ENCODE measurements around the gene SYPL2. TPM values are rescaled to one million over a fixed set of nuclear protein-coding genes. Genes with fewer than 3 reads are reported as not detected.

SYPL2 gene
- total RNA-seq: not detected

GRCh38 chr1:109466452-109467300, at the start of gene SYPL2:
TSS of gene SYPL2 (plus strand) at chr1:109466546. CDS start at chr1:109466844, 298 bp downstream.
- ATAC-seq: peak; percentile 69
- Mint-ChIP-seq H3K27ac (no peak within 1 kb of the TSS), H3K4me3 (peak within 1 kb of the TSS; percentile 56), H3K4me1 (ENCODE audit: low read depth) (peaks cover 5% of the 10 kb centered on the region), H3K27me3 (ENCODE audit: low read depth) (peaks cover 67% of the 10 kb centered on the region), H3K36me3 (ENCODE audit: low read depth) (no peaks in the 10 kb centered on the region), H3K9me3 (ENCODE audit: insufficient read depth) (no peaks in the 10 kb centered on the region)
- CTCF ChIA-PET: no interaction called here
- peak; percentile 24 for DNase-seq
- POLR2A ChIA-PET: no interaction called here

- ATAC-seq (no peak), DNase-seq (no peak)
- H3K9me3 Mint-ChIP-seq (ENCODE audit: insufficient read depth): no peaks in the 10 kb centered on the region
- H3K4me1 Mint-ChIP-seq (ENCODE audit: low read depth): peaks cover 38% of the 10 kb centered on the region
- no peaks in the 10 kb centered on the region for H3K27me3 Mint-ChIP-seq (ENCODE audit: low read depth)
- ChIA-PET CTCF (interaction anchor here (1.5 to 5.9 kb wide), 3 partner anchors 69 to 108 kb away, joined by 3 to 57 read pairs (median 4); partner anchors contain the start of gene CYB561D1), POLR2A (no interaction called here)
- peak overlapping the region; percentile 5 for H3K27ac Mint-ChIP-seq
- peaks cover 44% of the 10 kb centered on the region for H3K36me3 Mint-ChIP-seq (ENCODE audit: low read depth)
- peak overlapping the region; percentile 95 for H3K4me3 Mint-ChIP-seq
Observed at GRCh38 chr1:109423498-109423897, 42.8 kb upstream of the SYPL2 start.

GRCh38 chr1:109425391-109426280, 40.7 kb upstream of the SYPL2 start:
- Mint-ChIP-seq H3K4me1 (ENCODE audit: low read depth) (peaks cover 37% of the 10 kb centered on the region), H3K36me3 (ENCODE audit: low read depth) (peaks cover 31% of the 10 kb centered on the region), H3K27me3 (ENCODE audit: low read depth) (no peaks in the 10 kb centered on the region), H3K9me3 (ENCODE audit: insufficient read depth) (no peaks in the 10 kb centered on the region), H3K27ac (peak overlapping the region; percentile 97), H3K4me3 (peak overlapping the region; percentile 95)
- peak; percentile 75 for DNase-seq
- CTCF ChIA-PET: interaction anchor here (0.6 to 5.9 kb wide), 15 partner anchors 13 to 664 kb away, joined by 3 to 57 read pairs (median 4); partner anchors contain the start of genes ATXN7L2, CYB561D1 and SORT1
- POLR2A ChIA-PET: interaction anchor here (0.6 to 2.6 kb wide), 20 partner anchors 10 to 914 kb away, joined by 3 to 27 read pairs (median 4); partner anchors contain the start of genes AHCYL1, ATXN7L2, CYB561D1 and GNAI3
- peak; percentile 40 for ATAC-seq

GRCh38 chr1:109426281-109427170, 39.8 kb upstream of the SYPL2 start, which contains the start of gene PSMA5:
TSS of gene PSMA5 (minus strand) at chr1:109426448. CDS start at chr1:109426330, 118 bp downstream.
- ATAC-seq: peak; percentile 94

GRCh38 chr1:109427171-109427467, 39.2 kb upstream of the SYPL2 start:
- Mint-ChIP-seq H3K9me3 (ENCODE audit: insufficient read depth) (no peaks in the 10 kb centered on the region), H3K4me3 (peak overlapping the region; percentile 95), H3K4me1 (ENCODE audit: low read depth) (peaks cover 35% of the 10 kb centered on the region), H3K27ac (peak overlapping the region; percentile 97), H3K27me3 (ENCODE audit: low read depth) (no peaks in the 10 kb centered on the region), H3K36me3 (ENCODE audit: low read depth) (peaks cover 24% of the 10 kb centered on the region)
- ChIA-PET CTCF (interaction anchor here (1.0 to 5.9 kb wide), 6 partner anchors 56 to 104 kb away, joined by 3 to 57 read pairs (median 4); partner anchors contain the start of gene ATXN7L2), POLR2A (interaction anchor here (1.0 to 2.6 kb wide), 6 partner anchors 9 to 144 kb away, joined by 3 to 27 read pairs (median 6); partner anchors contain the start of genes ATXN7L2, GNAI3 and PSRC1)
- ATAC-seq (no peak), DNase-seq (no peak)

More at GRCh38 chr1:109426281-109427170, 39.8 kb upstream of the SYPL2 start, which contains the start of gene PSMA5:
- DNase-seq: peak; percentile 98
- H3K27ac Mint-ChIP-seq: peak within 1 kb of the TSS; percentile 97
- ChIA-PET POLR2A (interaction anchor here (0.9 to 2.6 kb wide), 12 partner anchors 8 to 558 kb away, joined by 3 to 27 read pairs (median 6); partner anchors contain the start of genes AHCYL1, ATXN7L2, GNAI3 and PSRC1), CTCF (interaction anchor here (1.0 to 5.9 kb wide), 13 partner anchors 14 to 214 kb away, joined by 3 to 57 read pairs (median 5); partner anchors contain the start of gene ATXN7L2)
- H3K9me3 Mint-ChIP-seq (ENCODE audit: insufficient read depth): no peaks in the 10 kb centered on the region
- peaks cover 37% of the 10 kb centered on the region for H3K4me1 Mint-ChIP-seq (ENCODE audit: low read depth)
- peak within 1 kb of the TSS; percentile 95 for H3K4me3 Mint-ChIP-seq
- H3K27me3 Mint-ChIP-seq (ENCODE audit: low read depth): no peaks in the 10 kb centered on the region
- H3K36me3 Mint-ChIP-seq (ENCODE audit: low read depth): peaks cover 26% of the 10 kb centered on the region

GRCh38 chr1:109432336-109432735, 34.0 kb upstream of the SYPL2 start:
- CTCF ChIA-PET: interaction anchor here (1.1 kb wide), 1 partner anchor 116 kb away, joined by 3 read pairs; no protein-coding TSS in a partner anchor

GRCh38 chr1:109433322-109433721, 33.0 kb upstream of the SYPL2 start:
- H3K9me3 Mint-ChIP-seq (ENCODE audit: insufficient read depth): peaks cover 5% of the 10 kb centered on the region
- no peak overlapping the region for H3K27ac Mint-ChIP-seq
- ChIA-PET CTCF (interaction anchor here (1.1 kb wide), 1 partner anchor 99 kb away, joined by 4 read pairs; no protein-coding TSS in a partner anchor), POLR2A (no interaction called here)
- peaks cover 7% of the 10 kb centered on the region for H3K27me3 Mint-ChIP-seq (ENCODE audit: low read depth)
- no peak for DNase-seq
- ATAC-seq: no peak
- H3K36me3 Mint-ChIP-seq (ENCODE audit: low read depth): no peaks in the 10 kb centered on the region
- H3K4me1 Mint-ChIP-seq (ENCODE audit: low read depth): no peaks in the 10 kb centered on the region
- no peak overlapping the region for H3K4me3 Mint-ChIP-seq

More at GRCh38 chr1:109432336-109432735, 34.0 kb upstream of the SYPL2 start:
- no peak for DNase-seq
- peaks cover 7% of the 10 kb centered on the region for H3K4me1 Mint-ChIP-seq (ENCODE audit: low read depth)
- no peak overlapping the region for H3K4me3 Mint-ChIP-seq
- POLR2A ChIA-PET: no interaction called here
- H3K27ac Mint-ChIP-seq: no peak overlapping the region
- peaks cover 7% of the 10 kb centered on the region for H3K27me3 Mint-ChIP-seq (ENCODE audit: low read depth)
- no peak for ATAC-seq
- peaks cover 5% of the 10 kb centered on the region for H3K9me3 Mint-ChIP-seq (ENCODE audit: insufficient read depth)
- no peaks in the 10 kb centered on the region for H3K36me3 Mint-ChIP-seq (ENCODE audit: low read depth)

GRCh38 chr1:109434484-109434883, 31.9 kb upstream of the SYPL2 start:
- no peaks in the 10 kb centered on the region for H3K4me1 Mint-ChIP-seq (ENCODE audit: low read depth)
- peaks cover 7% of the 10 kb centered on the region for H3K27me3 Mint-ChIP-seq (ENCODE audit: low read depth)
- ChIA-PET POLR2A (no interaction called here), CTCF (interaction anchor here (1.1 kb wide), 1 partner anchor 98 kb away, joined by 4 read pairs; no protein-coding TSS in a partner anchor)
- no peaks in the 10 kb centered on the region for H3K36me3 Mint-ChIP-seq (ENCODE audit: low read depth)
- H3K27ac Mint-ChIP-seq: no peak overlapping the region
- peaks cover 5% of the 10 kb centered on the region for H3K9me3 Mint-ChIP-seq (ENCODE audit: insufficient read depth)
- no peak for DNase-seq
- no peak for ATAC-seq
- H3K4me3 Mint-ChIP-seq: no peak overlapping the region

GRCh38 chr1:109438798-109439297, 27.5 kb upstream of the SYPL2 start:
- CTCF ChIA-PET: no interaction called here
- H3K4me1 Mint-ChIP-seq (ENCODE audit: low read depth): no peaks in the 10 kb centered on the region

GRCh38 chr1:109441069-109441468, 25.3 kb upstream of the SYPL2 start:
- no peaks in the 10 kb centered on the region for H3K36me3 Mint-ChIP-seq (ENCODE audit: low read depth)
- H3K9me3 Mint-ChIP-seq (ENCODE audit: insufficient read depth): no peaks in the 10 kb centered on the region
- DNase-seq (no peak), ATAC-seq (no peak)
- ChIA-PET POLR2A (interaction anchor here (1.4 kb wide), 1 partner anchor 15 kb away, joined by 4 read pairs; the partner anchor contains the start of gene PSMA5), CTCF (no interaction called here)
- no peaks in the 10 kb centered on the region for H3K4me1 Mint-ChIP-seq (ENCODE audit: low read depth)
- peaks cover 9% of the 10 kb centered on the region for H3K27me3 Mint-ChIP-seq (ENCODE audit: low read depth)
- no peak overlapping the region for H3K27ac Mint-ChIP-seq
- no peak overlapping the region for H3K4me3 Mint-ChIP-seq

More at GRCh38 chr1:109438798-109439297, 27.5 kb upstream of the SYPL2 start:
- DNase-seq (no peak), ATAC-seq (no peak)
- no peak overlapping the region for H3K27ac Mint-ChIP-seq
- peaks cover 7% of the 10 kb centered on the region for H3K27me3 Mint-ChIP-seq (ENCODE audit: low read depth)
- H3K36me3 Mint-ChIP-seq (ENCODE audit: low read depth): no peaks in the 10 kb centered on the region
- H3K4me3 Mint-ChIP-seq: no peak overlapping the region
- peaks cover 5% of the 10 kb centered on the region for H3K9me3 Mint-ChIP-seq (ENCODE audit: insufficient read depth)
- POLR2A ChIA-PET: no interaction called here

Data from activated CD8-positive, alpha-beta T cell treated with anti-CD3 and anti-CD28 coated beads, Interleukin-2, amount 10 ng/mL, durations not matched to agents 7 days and 5 days (primary cell).